ENCODE results near the gene SYNE4. TPM values are rescaled to one million over a fixed set of nuclear protein-coding genes. Genes with fewer than 3 reads are reported as not detected.

The SYNE4 gene
- total and polyA plus RNA-seq, 2 of the 4 experiments (the other 2 are of a cell fraction), result 0.27 TPM; not detected in 1

DNA sequence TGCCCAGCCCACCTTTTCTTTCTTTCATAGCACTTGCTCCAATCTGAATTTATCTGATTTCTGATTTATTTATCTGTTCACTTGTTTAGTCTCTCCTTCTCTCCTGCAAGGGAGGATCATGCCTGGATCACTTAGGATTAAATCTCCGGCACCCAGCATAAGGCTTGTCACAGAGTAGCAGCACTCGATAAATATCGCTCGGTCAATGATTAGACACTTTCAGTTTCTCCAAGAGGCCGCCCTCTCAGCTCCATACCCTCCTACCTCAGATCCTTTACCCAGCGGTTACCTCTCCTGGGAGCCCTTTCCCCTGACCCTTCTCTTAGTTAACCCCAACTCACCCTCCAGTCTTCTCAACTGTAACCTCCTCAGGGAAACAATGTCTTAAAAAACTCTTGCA, 22.7 kb upstream of the SYNE4 start:
- H3K79me1 ChIP-seq (ENCODE audit: low read depth in 1 of 2, low read length in 2 of 2), result peaks cover 0 to 28% of the 10 kb centered on the region in 2 experiments; a peak in 3 of 4 replicates
- ATAC-seq (ENCODE audit: low read depth), result no peak
- H2AK5ac ChIP-seq (ENCODE audit: low read depth, low read length), result no peak overlapping the region
- no peaks in the 10 kb centered on the region for H3K9me3 ChIP-seq (ENCODE audit: control insufficient read depth, insufficient read depth, low read length)
- H3K14ac ChIP-seq (replicated peaks; ENCODE audit: low read depth, low read length), result no peak overlapping the region
- H3K4me1 ChIP-seq (ENCODE audit: control insufficient read depth, insufficient read depth, low read length), result peaks cover 5% of the 10 kb centered on the region; the same call in 1 of the 2 replicates
- no peak overlapping the region for H2BK5ac ChIP-seq (ENCODE audit: low read depth, low read length, poor library complexity, severe bottlenecking)
- no peaks in the 10 kb centered on the region; the same call in 1 of the 2 replicates for H4K20me1 ChIP-seq (ENCODE audit: insufficient read depth, low read length)
- no peak overlapping the region for H2BK15ac ChIP-seq (ENCODE audit: low read depth, low read length)
- no peak overlapping the region for H3K27ac ChIP-seq (ENCODE audit: insufficient read depth, low read length)
- BruUV-seq (replicated peaks), result no TSS peak
- no peak overlapping the region for H3K4me2 ChIP-seq (ENCODE audit: low read depth, low read length)
- H3K36me3 ChIP-seq (ENCODE audit: control insufficient read depth, insufficient read depth, low read length), result peaks cover 27% of the 10 kb centered on the region
- no peak overlapping the region for H2AFZ ChIP-seq (replicated peaks; ENCODE audit: low read length, poor library complexity)
- no peak overlapping the region for H3K4me3 ChIP-seq (ENCODE audit: insufficient read depth, low read depth, low read length)
- H3K4ac ChIP-seq (ENCODE audit: low read depth, low read length), result no peak overlapping the region
- intact Hi-C loops (cut with micrococcal nuclease) (no loop called here), dilution Hi-C loops (cut with HindIII; ENCODE audit: low sequenced_read_pairs, unreplicated experiment) (no loop called here), in situ Hi-C loops (cut with MboI; ENCODE audit: low sequenced_read_pairs) (no loop called here)
- H3K27me3 ChIP-seq (ENCODE audit: control insufficient read depth, insufficient read depth, low read length), result no peaks in the 10 kb centered on the region
- H3K56ac ChIP-seq (ENCODE audit: extremely low read depth, insufficient read depth, low read length), result no peak overlapping the region
- H3K9ac ChIP-seq (ENCODE audit: low read depth, low read length), result no peak overlapping the region
- no peak overlapping the region for H2BK120ac ChIP-seq (ENCODE audit: low read depth, low read length)
- TF ChIP-seq MAFK (IDR thresholded peaks at IDR 0.05; ENCODE audit: low read depth, low read length), result no peak
- TF ChIP-seq USF2 (IDR thresholded peaks at IDR 0.05; ENCODE audit: low read depth, low read length), result no peak
- no peak for TF ChIP-seq SMC3 (IDR thresholded peaks at IDR 0.05; ENCODE audit: low read depth, low read length)
- TF ChIP-seq RFX5 (IDR thresholded peaks at IDR 0.05; ENCODE audit: low read depth, low read length), result no peak
- TF ChIP-seq, protein P1, sequence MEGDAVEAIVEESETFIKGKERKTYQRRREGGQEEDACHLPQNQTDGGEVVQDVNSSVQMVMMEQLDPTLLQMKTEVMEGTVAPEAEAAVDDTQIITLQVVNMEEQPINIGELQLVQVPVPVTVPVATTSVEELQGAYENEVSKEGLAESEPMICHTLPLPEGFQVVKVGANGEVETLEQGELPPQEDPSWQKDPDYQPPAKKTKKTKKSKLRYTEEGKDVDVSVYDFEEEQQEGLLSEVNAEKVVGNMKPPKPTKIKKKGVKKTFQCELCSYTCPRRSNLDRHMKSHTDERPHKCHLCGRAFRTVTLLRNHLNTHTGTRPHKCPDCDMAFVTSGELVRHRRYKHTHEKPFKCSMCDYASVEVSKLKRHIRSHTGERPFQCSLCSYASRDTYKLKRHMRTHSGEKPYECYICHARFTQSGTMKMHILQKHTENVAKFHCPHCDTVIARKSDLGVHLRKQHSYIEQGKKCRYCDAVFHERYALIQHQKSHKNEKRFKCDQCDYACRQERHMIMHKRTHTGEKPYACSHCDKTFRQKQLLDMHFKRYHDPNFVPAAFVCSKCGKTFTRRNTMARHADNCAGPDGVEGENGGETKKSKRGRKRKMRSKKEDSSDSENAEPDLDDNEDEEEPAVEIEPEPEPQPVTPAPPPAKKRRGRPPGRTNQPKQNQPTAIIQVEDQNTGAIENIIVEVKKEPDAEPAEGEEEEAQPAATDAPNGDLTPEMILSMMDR (conservative IDR thresholded peaks at IDR 0.05; ENCODE audit: low read depth, low read length), result no peak
- TF ChIP-seq CHD1 (IDR thresholded peaks at IDR 0.05; ENCODE audit: low read depth, low read length), result no peak
- no peak for TF ChIP-seq RAD21 (IDR thresholded peaks at IDR 0.05; ENCODE audit: low read length)
- TF ChIP-seq MXI1 (IDR thresholded peaks at IDR 0.05; ENCODE audit: borderline replicate concordance, low read depth, low read length), result no peak
- TF ChIP-seq NFE2L2 (IDR thresholded peaks at IDR 0.05; ENCODE audit: low read depth, low read length), result no peak
- no peak for TF ChIP-seq CEBPB (IDR thresholded peaks at IDR 0.05; ENCODE audit: low read depth, low read length)
- no peak for TF ChIP-seq MAZ (IDR thresholded peaks at IDR 0.05; ENCODE audit: borderline replicate concordance, low read depth, low read length)
- TF ChIP-seq FOS (IDR thresholded peaks at IDR 0.05; ENCODE audit: low read depth, low read length), result no peak
- no peak for TF ChIP-seq ELK1 (IDR thresholded peaks at IDR 0.05; ENCODE audit: borderline replicate concordance, low read depth, low read length)
- no peak for TF ChIP-seq BHLHE40 (IDR thresholded peaks at IDR 0.05; ENCODE audit: low read depth, low read length)
- TF ChIP-seq POLR2A (IDR thresholded peaks at IDR 0.05; ENCODE audit: low read depth, low read length), result no peak
- no peak for TF ChIP-seq RCOR1 (IDR thresholded peaks at IDR 0.05; ENCODE audit: insufficient replicate concordance, low read length)
- no peak overlapping the region for H2BK20ac ChIP-seq (ENCODE audit: low read depth, low read length)
- H3K23ac ChIP-seq (ENCODE audit: low read depth, low read length), result no peak overlapping the region
- no peak overlapping the region for H4K8ac ChIP-seq (ENCODE audit: low read depth in 2 of 2, low read length in 2 of 2)
- WGBS, 2 experiments (ENCODE audit: extremely low coverage in 2 of 2, insufficient read length in 1 of 2), result 97% methylated on average over 4 of the region's 6 CpGs; no CpG with 5 or more reads in 1 of the 2 experiments
- no peak for DNase-seq
- no peak overlapping the region for H3K18ac ChIP-seq (ENCODE audit: low read depth, low read length)
- ChIA-PET POLR2A (ENCODE audit: unreplicated experiment) (no interaction called here), CTCF (no interaction called here)
- no peak overlapping the region for H4K91ac ChIP-seq (ENCODE audit: insufficient read depth, low read depth, low read length)
- H2AK9ac ChIP-seq (replicated peaks; ENCODE audit: low read depth, low read length, poor library complexity), result no peak overlapping the region
- 0 out of 2 replicates have a peak, but pooled peaks cover 6% of the 10 kb centered on the region for H3K9me1 ChIP-seq (ENCODE audit: insufficient read depth, low read length)
- no peak overlapping the region for H4K5ac ChIP-seq (ENCODE audit: low read depth, low read length)
